ENCODE measurements around the gene SDHB. TPM values are rescaled to one million over a fixed set of nuclear protein-coding genes. Genes with fewer than 3 reads are reported as not detected.

Gene SDHB
- total RNA-seq, 2 experiments from 2014 or later = 105 to 106 TPM

DNA sequence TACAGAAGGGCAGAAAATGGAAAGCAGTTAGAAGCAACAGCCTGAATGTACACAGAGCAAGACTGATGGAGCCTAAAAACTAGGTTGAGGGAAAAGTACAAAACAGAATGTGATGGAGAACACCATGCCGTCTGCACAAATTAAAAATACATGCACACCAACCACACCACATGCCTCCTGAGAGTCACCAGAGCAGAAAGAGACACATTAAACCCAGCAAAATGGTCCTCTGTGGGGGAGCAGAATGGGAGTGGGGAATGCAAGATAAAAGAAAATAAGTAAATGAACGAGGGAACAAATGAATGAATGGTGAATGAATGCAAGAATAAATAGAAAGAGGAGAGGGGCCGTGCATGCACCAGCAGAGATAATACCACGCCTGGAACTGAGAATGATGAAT, 41.3 kb upstream of the SDHB start:
- TF ChIP-seq, protein P1, sequence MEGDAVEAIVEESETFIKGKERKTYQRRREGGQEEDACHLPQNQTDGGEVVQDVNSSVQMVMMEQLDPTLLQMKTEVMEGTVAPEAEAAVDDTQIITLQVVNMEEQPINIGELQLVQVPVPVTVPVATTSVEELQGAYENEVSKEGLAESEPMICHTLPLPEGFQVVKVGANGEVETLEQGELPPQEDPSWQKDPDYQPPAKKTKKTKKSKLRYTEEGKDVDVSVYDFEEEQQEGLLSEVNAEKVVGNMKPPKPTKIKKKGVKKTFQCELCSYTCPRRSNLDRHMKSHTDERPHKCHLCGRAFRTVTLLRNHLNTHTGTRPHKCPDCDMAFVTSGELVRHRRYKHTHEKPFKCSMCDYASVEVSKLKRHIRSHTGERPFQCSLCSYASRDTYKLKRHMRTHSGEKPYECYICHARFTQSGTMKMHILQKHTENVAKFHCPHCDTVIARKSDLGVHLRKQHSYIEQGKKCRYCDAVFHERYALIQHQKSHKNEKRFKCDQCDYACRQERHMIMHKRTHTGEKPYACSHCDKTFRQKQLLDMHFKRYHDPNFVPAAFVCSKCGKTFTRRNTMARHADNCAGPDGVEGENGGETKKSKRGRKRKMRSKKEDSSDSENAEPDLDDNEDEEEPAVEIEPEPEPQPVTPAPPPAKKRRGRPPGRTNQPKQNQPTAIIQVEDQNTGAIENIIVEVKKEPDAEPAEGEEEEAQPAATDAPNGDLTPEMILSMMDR (conservative IDR thresholded peaks at IDR 0.05; ENCODE audit: low read length) = no peak
- no peak for TF ChIP-seq EZH2phosphoT487 (IDR thresholded peaks at IDR 0.05; ENCODE audit: borderline replicate concordance, low read depth, low read length)
- H3K36me3 ChIP-seq (ENCODE audit: insufficient read depth, low read length) = no peaks in the 10 kb centered on the region
- POLR2A ChIA-PET = no interaction called here
- H3K79me2 ChIP-seq (ENCODE audit: insufficient read depth, low read depth, low read length) = no peaks in the 10 kb centered on the region
- no peaks in the 10 kb centered on the region for H3K9me2 ChIP-seq (ENCODE audit: insufficient read depth, low read length)
- CTCF ChIA-PET (ENCODE audit: unreplicated experiment) = no interaction called here
- no peak overlapping the region for H3K27ac ChIP-seq (ENCODE audit: low read depth, low read length, poor library complexity, severe bottlenecking)
- no peaks in the 10 kb centered on the region for H3K9me3 ChIP-seq (ENCODE audit: low read length)
- no peak for DNase-seq (ENCODE audit: low spot score)
- no peaks in the 10 kb centered on the region for H3K4me1 ChIP-seq (ENCODE audit: insufficient read depth, low read length, poor library complexity, severe bottlenecking)
- H4K20me1 ChIP-seq (ENCODE audit: insufficient read depth, low read length) = no peaks in the 10 kb centered on the region
- no peak overlapping the region for H3K4me3 ChIP-seq (ENCODE audit: low read depth, low read length, poor library complexity, severe bottlenecking)
- BruUV-seq (replicated peaks) = no TSS peak
- H3K4me2 ChIP-seq (ENCODE audit: low read length) = no peak overlapping the region
- intact Hi-C loops (cut with micrococcal nuclease; ENCODE audit: unreplicated experiment) = no loop called here
- no peak overlapping the region for H2AFZ ChIP-seq (ENCODE audit: low read length)

DNA sequence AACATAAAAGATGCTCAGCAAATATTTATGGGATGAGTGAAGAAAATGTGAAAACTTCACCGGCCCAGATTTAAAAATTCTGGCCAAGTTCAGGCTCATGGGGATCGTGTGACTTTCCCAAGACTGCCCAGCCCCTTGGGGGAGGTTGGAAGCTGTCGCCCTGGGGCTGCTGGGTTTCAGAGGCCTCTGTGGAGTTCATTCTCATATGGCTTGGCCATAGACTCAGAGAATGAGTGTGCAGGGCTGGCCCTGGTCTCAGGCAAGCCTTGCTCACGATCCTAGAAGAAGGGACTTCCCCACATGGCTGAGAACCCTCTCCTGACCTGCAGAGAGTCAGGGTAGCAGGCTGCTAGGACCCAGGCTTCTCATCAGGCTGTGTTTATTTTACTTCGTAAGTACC, 40.8 kb upstream of the SDHB start:
- ChIA-PET CTCF (ENCODE audit: unreplicated experiment) (no interaction called here), POLR2A (interaction anchor here (0.6 kb wide), 1 partner anchor 59 kb away, joined by 3 read pairs; no protein-coding TSS in a partner anchor)
- no peaks in the 10 kb centered on the region for H3K36me3 ChIP-seq (ENCODE audit: insufficient read depth, low read length)
- H4K20me1 ChIP-seq (ENCODE audit: insufficient read depth, low read length) = no peaks in the 10 kb centered on the region
- H3K9me3 ChIP-seq (ENCODE audit: low read length) = no peaks in the 10 kb centered on the region
- no peak for DNase-seq (ENCODE audit: low spot score)
- TF ChIP-seq, protein P1 (conservative IDR thresholded peaks at IDR 0.05; ENCODE audit: low read length) = no peak
- TF ChIP-seq EZH2phosphoT487 (IDR thresholded peaks at IDR 0.05; ENCODE audit: borderline replicate concordance, low read depth, low read length) = no peak
- H3K4me2 ChIP-seq (ENCODE audit: low read length) = no peak overlapping the region
- intact Hi-C loops (cut with micrococcal nuclease; ENCODE audit: unreplicated experiment) = no loop called here
- H3K4me3 ChIP-seq (ENCODE audit: low read depth, low read length, poor library complexity, severe bottlenecking) = no peak overlapping the region
- no TSS peak for BruUV-seq (replicated peaks)
- H3K27ac ChIP-seq (ENCODE audit: low read depth, low read length, poor library complexity, severe bottlenecking) = no peak overlapping the region
- no peaks in the 10 kb centered on the region for H3K9me2 ChIP-seq (ENCODE audit: insufficient read depth, low read length)
- H3K4me1 ChIP-seq (ENCODE audit: insufficient read depth, low read length, poor library complexity, severe bottlenecking) = no peaks in the 10 kb centered on the region
- H2AFZ ChIP-seq (ENCODE audit: low read length) = no peak overlapping the region
- no peaks in the 10 kb centered on the region for H3K79me2 ChIP-seq (ENCODE audit: insufficient read depth, low read depth, low read length)

DNA sequence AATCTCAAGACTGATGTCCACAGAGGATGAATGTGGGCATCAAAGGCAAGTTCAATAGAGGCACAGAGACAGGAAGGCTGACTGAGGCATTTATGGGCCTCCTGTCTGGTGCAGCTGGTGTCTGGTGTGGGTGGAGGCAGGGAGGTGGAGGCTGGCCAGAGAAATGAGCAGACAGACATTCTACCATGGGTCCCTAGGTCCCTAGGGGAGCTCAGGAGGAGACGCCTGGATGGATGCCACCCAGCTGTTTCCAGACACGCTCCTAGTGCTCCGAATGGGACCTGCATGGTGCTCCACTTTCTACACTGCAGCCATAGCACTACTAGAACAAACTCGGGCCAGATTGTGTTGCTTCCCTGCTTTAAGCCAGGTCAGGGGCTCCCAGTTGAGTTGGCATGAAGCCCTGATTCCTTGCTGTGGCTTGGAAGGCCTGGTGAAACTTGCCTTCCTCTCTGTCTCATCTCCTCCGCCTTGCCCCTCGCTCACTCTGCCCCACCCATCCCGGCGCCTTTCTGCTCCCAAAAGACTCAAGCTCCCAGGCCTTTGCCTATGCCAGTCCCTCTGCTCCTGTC, 40.1 kb upstream of the SDHB start:
- Histone ChIP-seq H3K4me3 (ENCODE audit: low read depth, low read length, poor library complexity, severe bottlenecking) (no peak overlapping the region), H3K4me1 (ENCODE audit: insufficient read depth, low read length, poor library complexity, severe bottlenecking) (no peaks in the 10 kb centered on the region), H2AFZ (ENCODE audit: low read length) (no peak overlapping the region), H3K9me2 (ENCODE audit: insufficient read depth, low read length) (no peaks in the 10 kb centered on the region), H3K79me2 (ENCODE audit: insufficient read depth, low read depth, low read length) (no peaks in the 10 kb centered on the region), H3K9me3 (ENCODE audit: low read length) (no peaks in the 10 kb centered on the region), H3K27ac (ENCODE audit: low read depth, low read length, poor library complexity, severe bottlenecking) (no peak overlapping the region), H4K20me1 (ENCODE audit: insufficient read depth, low read length) (no peaks in the 10 kb centered on the region), H3K4me2 (ENCODE audit: low read length) (no peak overlapping the region), H3K36me3 (ENCODE audit: insufficient read depth, low read length) (no peaks in the 10 kb centered on the region)
- no TSS peak for BruUV-seq (replicated peaks)
- no peak for DNase-seq (ENCODE audit: low spot score)
- POLR2A ChIA-PET = no interaction called here
- TF ChIP-seq, protein P1 (conservative IDR thresholded peaks at IDR 0.05; ENCODE audit: low read length) = no peak
- no peak for TF ChIP-seq EZH2phosphoT487 (IDR thresholded peaks at IDR 0.05; ENCODE audit: borderline replicate concordance, low read depth, low read length)
- CTCF ChIA-PET (ENCODE audit: unreplicated experiment) = no interaction called here
- intact Hi-C loops (cut with micrococcal nuclease; ENCODE audit: unreplicated experiment) = no loop called here
